Trophoblast cell (in vitro differentiated cells and primary cell): Measurements from ENCODE around the gene CCL17.

ENCODE experiments used
- DNase-seq, 2 donors: peaks; one replicate each; pipeline ENCODE4 v3.0.0-alpha.2; 2016
- H2AFZ ChIP-seq: 2 replicates; pipeline ENCODE4 v1.6.1; 2013; ENCODE audit warnings: low read length, moderate library complexity, mild to moderate bottlenecking; ENCODE audit not compliant: insufficient read depth, poor library complexity
- H2AK5ac ChIP-seq: 2 replicates; pipeline ENCODE4 v1.6.1; 2013; ENCODE audit warnings: mild to moderate bottlenecking, low read length
- H2BK120ac ChIP-seq: 2 replicates; pipeline ENCODE4 v1.6.1; 2013; ENCODE audit warnings: low read length, mild to moderate bottlenecking, moderate library complexity; ENCODE audit not compliant: insufficient read depth, poor library complexity
- H2BK12ac ChIP-seq: 2 replicates; pipeline ENCODE4 v1.6.1; 2013; ENCODE audit warnings: mild to moderate bottlenecking, low read length, moderate library complexity
- H2BK5ac ChIP-seq: 2 replicates; pipeline ENCODE4 v1.6.1; 2013; ENCODE audit warnings: low read length, low read depth, moderate library complexity, mild to moderate bottlenecking; ENCODE audit not compliant: poor library complexity
- H3K14ac ChIP-seq: 2 replicates; pipeline ENCODE4 v1.6.1; 2013; ENCODE audit warnings: mild to moderate bottlenecking, low read length
- H3K18ac ChIP-seq: 2 replicates; pipeline ENCODE4 v1.6.1; 2013; ENCODE audit warnings: mild to moderate bottlenecking, low read length
- H3K23ac ChIP-seq: 2 replicates; pipeline ENCODE4 v1.6.1; 2013; ENCODE audit warnings: low read length
- H3K27ac ChIP-seq: 2 replicates; pipeline ENCODE4 v1.5.1; 2013; ENCODE audit warnings: low read depth, mild to moderate bottlenecking, inconsistent platforms, low read length, moderate library complexity
- H3K27me3 ChIP-seq: 2 replicates; pipeline ENCODE4 v1.6.1; 2013; ENCODE audit warnings: inconsistent platforms, mild to moderate bottlenecking, low read length, moderate library complexity; ENCODE audit not compliant: insufficient read depth
- H3K36me3 ChIP-seq, 2 experiments: 1 replicate in 1 of 2; 2 replicates in 1 of 2; pipeline ENCODE4 v1.6.1; 2013; ENCODE audit warnings: low read length in 2 of 2, mild to moderate bottlenecking in 2 of 2, moderate library complexity in 1 of 2; ENCODE audit not compliant: insufficient read depth in 2 of 2, control insufficient read depth in 1 of 2
- H3K4ac ChIP-seq: 2 replicates; pipeline ENCODE4 v1.6.1; 2013; ENCODE audit warnings: low read depth, mild to moderate bottlenecking, low read length, moderate library complexity
- H3K4me1 ChIP-seq, 2 experiments: 1 replicate in 1 of 2; 2 replicates in 1 of 2; pipeline ENCODE4 v1.6.1; 2013; ENCODE audit warnings: low read length in 2 of 2, mild to moderate bottlenecking in 2 of 2, moderate library complexity in 1 of 2; ENCODE audit not compliant: insufficient read depth in 2 of 2, control insufficient read depth in 1 of 2
- H3K4me2 ChIP-seq: 2 replicates; pipeline ENCODE4 v1.6.1; 2013; ENCODE audit warnings: inconsistent platforms, mild to moderate bottlenecking, low read length, moderate library complexity
- H3K4me3 ChIP-seq: 2 replicates; pipeline ENCODE4 v1.5.1; 2013; ENCODE audit warnings: mild to moderate bottlenecking, low read depth, low read length, inconsistent platforms
- H3K79me1 ChIP-seq: one replicate; pipeline ENCODE4 v1.6.1; 2013; ENCODE audit warnings: low read length
- H3K79me2 ChIP-seq: 2 replicates; pipeline ENCODE4 v1.6.1; 2013; ENCODE audit warnings: low read length, mild to moderate bottlenecking; ENCODE audit not compliant: control insufficient read depth, insufficient read depth, poor library complexity
- H3K9ac ChIP-seq: 2 replicates; pipeline ENCODE4 v1.6.1; 2013; ENCODE audit warnings: mild to moderate bottlenecking, low read length
- H3K9me3 ChIP-seq: 2 replicates; pipeline ENCODE4 v1.6.1; 2013; ENCODE audit warnings: low read depth, mild to moderate bottlenecking, control low read depth, inconsistent platforms, low read length; ENCODE audit not compliant: insufficient read depth
- H4K12ac ChIP-seq: 2 replicates; pipeline ENCODE4 v1.6.1; 2013; ENCODE audit warnings: low read depth, mild to moderate bottlenecking, low read length, moderate library complexity
- H4K8ac ChIP-seq: 2 replicates; pipeline ENCODE4 v1.6.1; 2013; ENCODE audit warnings: low read depth, mild to moderate bottlenecking, low read length, moderate library complexity
- H4K91ac ChIP-seq: one replicate; pipeline ENCODE4 v1.6.1; 2013; ENCODE audit warnings: low read depth, mild to moderate bottlenecking, low read length, moderate library complexity
- WGBS: extraction: QIAGEN DNeasy Blood & Tissue Kit; methylation state at CpG from one replicate; pipeline ENCODE4 v1.1.7; 2013; ENCODE audit warnings: missing lambda C conversion rate; ENCODE audit not compliant: insufficient read length, insufficient coverage; ENCODE audit errors: extremely low coverage; 5-methylcytosine and 5-hydroxymethylcytosine counted together

CCL17 gene

GRCh38 chr16:57376313-57376818 is 28.2 kb upstream of the CCL17 start:
- Histone ChIP-seq H3K36me3 (no peaks in the 10 kb centered on the region), H2BK12ac (peak overlapping the region; percentile 58), H3K4ac (no peak overlapping the region), H3K27me3 (no peaks in the 10 kb centered on the region), H4K12ac (no peak overlapping the region), H3K79me1 (peaks cover 28% of the 10 kb centered on the region), H3K4me3 (no peak overlapping the region), H3K9me3 (no peaks in the 10 kb centered on the region), H3K23ac (no peak overlapping the region), H2BK5ac (no peak overlapping the region), H2AFZ (no peak overlapping the region), H3K14ac (no peak overlapping the region), H2BK120ac (no peak overlapping the region), H4K8ac (no peak overlapping the region), H4K91ac (no peak overlapping the region), H3K4me1 (peaks cover 44 to 45% of the 10 kb centered on the region in 2 experiments), H3K4me2 (no peak overlapping the region), H3K18ac (no peak overlapping the region), H3K9ac (no peak overlapping the region), H3K79me2 (no peaks in the 10 kb centered on the region), H2AK5ac (no peak overlapping the region), H3K27ac (no peak overlapping the region)
- no peak for DNase-seq
- whole genome bisulfite sequencing: 100% methylated on average over 3 of the region's 3 CpGs

GRCh38 chr16:57377080-57377841 is 27.3 kb upstream of the CCL17 start:
- Histone ChIP-seq H3K14ac (peak overlapping the region; percentile 30), H3K27ac (peak overlapping the region; percentile 88), H4K12ac (no peak overlapping the region), H3K18ac (no peak overlapping the region), H3K4ac (no peak overlapping the region), H3K79me1 (peaks cover 30% of the 10 kb centered on the region), H3K4me1 (peaks cover 40% of the 10 kb centered on the region in 2 experiments), H2AFZ (no peak overlapping the region), H2BK12ac (peak overlapping the region; percentile 48), H2AK5ac (peak overlapping the region; percentile 56), H4K8ac (peak overlapping the region; percentile 57), H3K9ac (no peak overlapping the region), H3K23ac (no peak overlapping the region), H3K9me3 (no peaks in the 10 kb centered on the region), H3K4me3 (no peak overlapping the region), H3K36me3 (no peaks in the 10 kb centered on the region), H3K4me2 (peak overlapping the region; percentile 29), H3K27me3 (no peaks in the 10 kb centered on the region), H2BK120ac (peak overlapping the region; percentile 21), H3K79me2 (no peaks in the 10 kb centered on the region), H2BK5ac (peak overlapping the region; percentile 51), H4K91ac (peak overlapping the region; percentile 72)
- WGBS: no CpG with 5 or more reads among the region's 5 CpGs
- peak; percentile 60 to 67 for DNase-seq

GRCh38 chr16:57379579-57379978 is 25.0 kb upstream of the CCL17 start:
- H2AFZ ChIP-seq: no peak overlapping the region
- no peaks in the 10 kb centered on the region for H3K36me3 ChIP-seq
- peak overlapping the region; percentile 7 for H2BK12ac ChIP-seq
- H3K4me3 ChIP-seq: no peak overlapping the region
- H3K9me3 ChIP-seq: no peaks in the 10 kb centered on the region
- peak overlapping the region; percentile 5 for H2BK5ac ChIP-seq
- H2AK5ac ChIP-seq: peak overlapping the region; percentile 17
- no peak overlapping the region for H3K4me2 ChIP-seq
- peaks cover 36 to 37% of the 10 kb centered on the region in 2 experiments for H3K4me1 ChIP-seq
- H4K8ac ChIP-seq: no peak overlapping the region
- no peak overlapping the region for H3K4ac ChIP-seq
- H3K79me2 ChIP-seq: no peaks in the 10 kb centered on the region
- peak; percentile 63 to 68 for DNase-seq
- peak overlapping the region; percentile 2 for H3K18ac ChIP-seq
- H3K79me1 ChIP-seq: peaks cover 32% of the 10 kb centered on the region
- no peak overlapping the region for H3K27ac ChIP-seq
- no CpG with 5 or more reads among the region's 10 CpGs for WGBS
- no peak overlapping the region for H4K12ac ChIP-seq
- H4K91ac ChIP-seq: peak overlapping the region; percentile 40
- H3K14ac ChIP-seq: peak overlapping the region; percentile 12
- no peaks in the 10 kb centered on the region for H3K27me3 ChIP-seq
- H3K23ac ChIP-seq: no peak overlapping the region
- no peak overlapping the region for H3K9ac ChIP-seq
- peak overlapping the region; percentile 9 for H2BK120ac ChIP-seq

- H2BK120ac ChIP-seq: peak overlapping the region; percentile 35
- no peak overlapping the region for H4K12ac ChIP-seq
- no peak overlapping the region for H3K23ac ChIP-seq
- H2BK5ac ChIP-seq: peak overlapping the region; percentile 35
- no peak overlapping the region for H2AFZ ChIP-seq
- peak overlapping the region; percentile 81 for H2BK12ac ChIP-seq
- no peak overlapping the region for H3K4me3 ChIP-seq
- no peak overlapping the region for H3K4me2 ChIP-seq
- H3K9ac ChIP-seq: no peak overlapping the region
- H3K27me3 ChIP-seq: no peaks in the 10 kb centered on the region
- H4K91ac ChIP-seq: peak overlapping the region; percentile 49
- no peak overlapping the region for H3K27ac ChIP-seq
- DNase-seq: no peak
- no CpG with 5 or more reads among the region's 8 CpGs for WGBS
- H3K14ac ChIP-seq: peak overlapping the region; percentile 40
- no peaks in the 10 kb centered on the region for H3K36me3 ChIP-seq
- H3K18ac ChIP-seq: peak overlapping the region; percentile 30
- H3K4me1 ChIP-seq: peaks cover 38% of the 10 kb centered on the region in 2 experiments
- H2AK5ac ChIP-seq: peak overlapping the region; percentile 58
- H3K9me3 ChIP-seq: no peaks in the 10 kb centered on the region
- H4K8ac ChIP-seq: peak overlapping the region; percentile 53
- H3K4ac ChIP-seq: no peak overlapping the region
- H3K79me1 ChIP-seq: peaks cover 33% of the 10 kb centered on the region
- H3K79me2 ChIP-seq: no peaks in the 10 kb centered on the region
These were observed 23.7 kb upstream of the CCL17 start for GRCh38 chr16:57380671-57381462.
